IMR-90 (cell line): ENCODE results near the gene LTN1. TPM values are rescaled to one million over a fixed set of nuclear protein-coding genes. Genes with fewer than 3 reads are reported as not detected.

Experiments used
- ATAC-seq: fragments of 200-7000 bp; cut with Tn5 transposase; 2 replicates; pipeline ENCODE4 v1.9.1; 2020; ENCODE audit warnings: low read depth, mild to moderate bottlenecking, moderate library complexity
- BruUV-seq: library from RNA; stranded (reverse); fragments of 400-500 nt; replicated peaks from 2 replicates; lab custom pipeline; 2021; lab: Mats Ljungman, UMichigan
- CTCF ChIA-PET: fragments of 300-600 bp; formaldehyde crosslinking; extraction: SDS; loops from one replicate; lab custom pipeline; 2021; ENCODE audit warnings: antibody characterized with exemption; lab: Yijun Ruan, JAX
- POLR2A ChIA-PET: fragments of 300-600 bp; sonication (Branson Sonifier 250); formaldehyde crosslinking; loops from one replicate; lab custom pipeline; 2022; ENCODE audit warnings: antibody characterized with exemption; ENCODE audit not compliant: unreplicated experiment; lab: Charles Lee
- DNase-seq: peaks from one replicate; pipeline ENCODE4 v3.0.0; 2013
- H2AFZ ChIP-seq: replicated peaks from 2 replicates; pipeline ENCODE3; 2013; ENCODE audit warnings: low read length, mild to moderate bottlenecking; ENCODE audit not compliant: poor library complexity
- H2AK5ac ChIP-seq: 2 replicates; pipeline ENCODE4 v1.6.1; 2013; ENCODE audit warnings: low read depth, low read length, inconsistent platforms
- H2AK9ac ChIP-seq: replicated peaks from 2 replicates; pipeline ENCODE3; 2013; ENCODE audit warnings: mild to moderate bottlenecking, low read depth, low read length, moderate library complexity; ENCODE audit not compliant: poor library complexity
- H2BK120ac ChIP-seq: 2 replicates; pipeline ENCODE4 v1.6.1; 2013; ENCODE audit warnings: low read depth, low read length, inconsistent platforms
- H2BK15ac ChIP-seq: 3 replicates; pipeline ENCODE4 v1.6.1; 2013; ENCODE audit warnings: low read depth, low read length, inconsistent platforms
- H2BK20ac ChIP-seq: 2 replicates; pipeline ENCODE4 v1.6.1; 2013; ENCODE audit warnings: low read depth, mild to moderate bottlenecking, inconsistent platforms, low read length, moderate library complexity
- H2BK5ac ChIP-seq: 2 replicates; pipeline ENCODE4 v1.6.1; 2013; ENCODE audit warnings: mild to moderate bottlenecking, low read depth, low read length, inconsistent platforms; ENCODE audit not compliant: poor library complexity, severe bottlenecking
- H3K14ac ChIP-seq: replicated peaks from 2 replicates; pipeline ENCODE4 v1.6.1; 2013; ENCODE audit warnings: low read depth, low read length, inconsistent platforms
- H3K18ac ChIP-seq: 2 replicates; pipeline ENCODE4 v1.6.1; 2013; ENCODE audit warnings: low read depth, low read length, control low read depth
- H3K23ac ChIP-seq: 2 replicates; pipeline ENCODE4 v1.6.1; 2013; ENCODE audit warnings: low read depth, low read length, inconsistent platforms
- H3K27ac ChIP-seq: 2 replicates; pipeline ENCODE4 v1.5.1; 2013; ENCODE audit warnings: mild to moderate bottlenecking, control low read depth, low read length; ENCODE audit not compliant: insufficient read depth
- H3K27me3 ChIP-seq: 2 replicates; pipeline ENCODE4 v1.6.1; 2013; ENCODE audit warnings: low read length; ENCODE audit not compliant: control insufficient read depth, insufficient read depth
- H3K36me3 ChIP-seq: 2 replicates; pipeline ENCODE4 v1.6.1; 2013; ENCODE audit warnings: low read length, mixed read lengths; ENCODE audit not compliant: control insufficient read depth, insufficient read depth
- H3K4ac ChIP-seq: 2 replicates; pipeline ENCODE4 v1.6.1; 2013; ENCODE audit warnings: low read depth, low read length, inconsistent platforms
- H3K4me1 ChIP-seq: 2 replicates; pipeline ENCODE4 v1.6.1; 2013; ENCODE audit warnings: low read length, mixed read lengths; ENCODE audit not compliant: control insufficient read depth, insufficient read depth
- H3K4me2 ChIP-seq: 2 replicates; pipeline ENCODE4 v1.6.1; 2013; ENCODE audit warnings: low read depth, mild to moderate bottlenecking, control low read depth, low read length, moderate library complexity
- H3K4me3 ChIP-seq: 2 replicates; pipeline ENCODE4 v1.5.1; 2013; ENCODE audit warnings: low read depth, mild to moderate bottlenecking, control low read depth, low read length, moderate library complexity; ENCODE audit not compliant: insufficient read depth
- H3K56ac ChIP-seq: 2 replicates; pipeline ENCODE4 v1.6.1; 2013; ENCODE audit warnings: low read length, inconsistent platforms; ENCODE audit not compliant: insufficient read depth; ENCODE audit errors: extremely low read depth
- H3K79me1 ChIP-seq, 2 experiments: 2 replicates each; pipeline ENCODE4 v1.6.1; 2013; ENCODE audit warnings: low read length in 2 of 2, inconsistent platforms in 1 of 2, low read depth in 1 of 2
- H3K9ac ChIP-seq: 2 replicates; pipeline ENCODE4 v1.6.1; 2013; ENCODE audit warnings: low read depth, low read length, control low read depth
- H3K9me1 ChIP-seq: 2 replicates; pipeline ENCODE4 v1.6.1; 2013; ENCODE audit warnings: low read length, inconsistent platforms; ENCODE audit not compliant: insufficient read depth
- H3K9me3 ChIP-seq: 2 replicates; pipeline ENCODE4 v1.6.1; 2013; ENCODE audit warnings: low read length; ENCODE audit not compliant: control insufficient read depth, insufficient read depth
- H4K20me1 ChIP-seq: 2 replicates; pipeline ENCODE4 v1.6.1; 2013; ENCODE audit warnings: low read length, inconsistent platforms; ENCODE audit not compliant: insufficient read depth
- H4K5ac ChIP-seq: 2 replicates; pipeline ENCODE4 v1.6.1; 2013; ENCODE audit warnings: mild to moderate bottlenecking, low read depth, low read length, control low read depth
- H4K8ac ChIP-seq, 2 experiments: 2 replicates each; pipeline ENCODE4 v1.6.1; 2013; ENCODE audit warnings: low read depth in 2 of 2, low read length in 2 of 2, control low read depth in 1 of 2, inconsistent platforms in 1 of 2
- H4K91ac ChIP-seq: 2 replicates; pipeline ENCODE4 v1.6.1; 2013; ENCODE audit warnings: low read depth, low read length, inconsistent platforms; ENCODE audit not compliant: insufficient read depth
- BHLHE40 ChIP-seq: fragments of 150-350 bp; IDR thresholded peaks from 2 replicates; pipeline ENCODE4 v1.6.1; 2016; ENCODE audit warnings: mild to moderate bottlenecking, low read depth, low read length
- CEBPB ChIP-seq: IDR thresholded peaks from 2 replicates; pipeline ENCODE4 v1.6.1; 2012; ENCODE audit warnings: low read depth, low read length, improper control_type of control experiment
- CHD1 ChIP-seq: IDR thresholded peaks from 2 replicates; pipeline ENCODE4 v1.6.1; 2012; ENCODE audit warnings: low read depth, low read length, improper control_type of control experiment
- CTCF ChIP-seq: conservative IDR thresholded peaks from 2 replicates; pipeline ENCODE4 v1.5.1; 2012; ENCODE audit warnings: mild to moderate bottlenecking, low read depth, low read length, improper control_type of control experiment
- ELK1 ChIP-seq: fragments of 150-350 bp; IDR thresholded peaks from 2 replicates; pipeline ENCODE4 v1.6.1; 2016; ENCODE audit warnings: low read depth, mild to moderate bottlenecking, low read length, moderate library complexity, borderline replicate concordance
- MAFK ChIP-seq: IDR thresholded peaks from 2 replicates; pipeline ENCODE4 v1.6.1; 2012; ENCODE audit warnings: low read depth, low read length, improper control_type of control experiment
- MAZ ChIP-seq: IDR thresholded peaks from 2 replicates; pipeline ENCODE4 v1.6.1; 2012; ENCODE audit warnings: low read depth, mild to moderate bottlenecking, low read length, improper control_type of control experiment, moderate library complexity, borderline replicate concordance
- MXI1 ChIP-seq: IDR thresholded peaks from 2 replicates; pipeline ENCODE4 v1.6.1; 2012; ENCODE audit warnings: low read depth, mild to moderate bottlenecking, low read length, moderate library complexity, borderline replicate concordance
- POLR2A ChIP-seq: IDR thresholded peaks from 2 replicates; pipeline ENCODE4 v1.6.1; 2012; ENCODE audit warnings: mild to moderate bottlenecking, low read depth, low read length
- RFX5 ChIP-seq: IDR thresholded peaks from 2 replicates; pipeline ENCODE4 v1.8.0; 2012; ENCODE audit warnings: low read depth, mild to moderate bottlenecking, low read length, moderate library complexity
- SMC3 ChIP-seq: fragments of 150-350 bp; IDR thresholded peaks from 2 replicates; pipeline ENCODE4 v1.6.1; 2016; ENCODE audit warnings: low read depth, mild to moderate bottlenecking, antibody characterized with exemption, low read length, moderate library complexity
- USF2 ChIP-seq: fragments of 150-350 bp; IDR thresholded peaks from 2 replicates; pipeline ENCODE4 v1.6.1; 2017; ENCODE audit warnings: mild to moderate bottlenecking, antibody characterized with exemption, low read length, low read depth
- WGBS, 2 experiments: methylation state at CpG; one replicate each; pipeline versions ENCODE4 v1.1.5 to v1.1.7; 2013; ENCODE audit warnings: missing lambda C conversion rate in 2 of 2; ENCODE audit not compliant: insufficient read length in 1 of 2; ENCODE audit errors: extremely low coverage in 2 of 2; 5-methylcytosine and 5-hydroxymethylcytosine counted together
- dilution Hi-C: fragments of 300-500 bp; cut with HindIII; formaldehyde crosslinking; loops from one replicate; pipeline ENCODE4 v1.14.3; 2018; ENCODE audit warnings: low sequenced_read_pairs; ENCODE audit not compliant: unreplicated experiment
- in situ Hi-C: fragments of 300-500 bp; cut with MboI; formaldehyde crosslinking; loops from 3 replicates; pipeline ENCODE4 v1.14.3; 2019; ENCODE audit warnings: low sequenced_read_pairs, inconsistent platforms, mixed read lengths
- intact Hi-C: fragments of 100-400 bp; cut with micrococcal nuclease; formaldehyde crosslinking; loops from 2 replicates; pipeline ENCODE4 v1.10.0; 2022
- polyA plus RNA-seq, 3 experiments: library from polyadenylated mRNA; depleted of rRNA; stranded (reverse); fragments of >200 nt; gene quantifications; 2 replicates each; pipeline ENCODE4 v1.2.3, GENCODE V29; 2012; ENCODE audit warnings: low replicate concordance in 1 of 3
- total RNA-seq: library from RNA; depleted of rRNA; stranded (reverse); fragments of >200 nt; gene quantifications from 2 replicates; pipeline ENCODE4 v1.2.3, GENCODE V29; 2012

Gene LTN1
- total and polyA plus RNA-seq, 2 of the 4 experiments (the other 2 are of a cell fraction): 6.7 to 35.5 TPM

GRCh38 chr21:29029524-29029923 is 36.8 kb upstream of the LTN1 start:
- BruUV-seq: no TSS peak
- Histone ChIP-seq H3K4me3 (no peak overlapping the region), H3K9ac (no peak overlapping the region), H2BK20ac (no peak overlapping the region), H3K4me2 (no peak overlapping the region), H3K18ac (no peak overlapping the region), H3K79me1 (peaks cover 23 to 40% of the 10 kb centered on the region in 2 experiments), H2AFZ (no peak overlapping the region), H3K27me3 (no peaks in the 10 kb centered on the region), H2AK5ac (no peak overlapping the region), H2BK5ac (no peak overlapping the region), H3K36me3 (peaks cover 21% of the 10 kb centered on the region), H2AK9ac (no peak overlapping the region), H3K4ac (no peak overlapping the region), H3K14ac (no peak overlapping the region), H3K27ac (no peak overlapping the region), H4K5ac (no peak overlapping the region), H3K9me3 (no peaks in the 10 kb centered on the region), H3K9me1 (peaks cover 4% of the 10 kb centered on the region; the same call in 1 of the 2 replicates), H2BK15ac (no peak overlapping the region), H3K4me1 (no peaks in the 10 kb centered on the region), H4K8ac (no peak overlapping the region), H4K91ac (no peak overlapping the region), H4K20me1 (no peaks in the 10 kb centered on the region), H3K56ac (no peak overlapping the region), H3K23ac (no peak overlapping the region), H2BK120ac (no peak overlapping the region)
- POLR2A ChIA-PET: no interaction called here
- ATAC-seq: no peak
- CTCF ChIA-PET: no interaction called here
- dilution Hi-C loops (no loop called here), intact Hi-C loops (loop anchor here (10.0 kb wide), 1 partner anchor 65 kb away; no protein-coding TSS in a partner anchor), in situ Hi-C loops (no loop called here)
- no peak for TF ChIP-seq USF2
- no peak for TF ChIP-seq MAZ
- no peak for TF ChIP-seq SMC3
- no peak for TF ChIP-seq RFX5
- no peak for TF ChIP-seq BHLHE40
- TF ChIP-seq ELK1: no peak
- TF ChIP-seq MAFK: no peak
- no peak for TF ChIP-seq CEBPB
- TF ChIP-seq CTCF: no peak
- TF ChIP-seq CHD1: no peak
- TF ChIP-seq POLR2A: no peak
- no peak for TF ChIP-seq MXI1
- DNase-seq: no peak
- no CpG with 5 or more reads among the region's 1 CpG for WGBS, 2 experiments
